Hepatocyte (in vitro differentiated cells): ENCODE results near the gene HSBP1L1. TPM values are rescaled to one million over a fixed set of nuclear protein-coding genes. Genes with fewer than 3 reads are reported as not detected.

Source experiments
- DNase-seq: peaks from one replicate; pipeline ENCODE4 v3.0.0-alpha.2; 2016; ENCODE audit warnings: low spot score
- H2AFZ ChIP-seq: fragments of 200-600 bp; sonication (generic); 2 replicates; pipeline ENCODE4 v1.6.0; 2016; ENCODE audit warnings: antibody characterized with exemption, mild to moderate bottlenecking
- H3K27ac ChIP-seq: fragments of 200-600 bp; sonication (generic); 2 replicates; pipeline ENCODE4 v1.5.1; 2016; ENCODE audit warnings: mild to moderate bottlenecking
- H3K27me3 ChIP-seq: fragments of 200-600 bp; sonication (generic); 2 replicates; pipeline ENCODE4 v1.6.1; 2016
- H3K36me3 ChIP-seq: fragments of 200-600 bp; sonication (generic); replicated peaks from 2 replicates; pipeline ENCODE4 v1.5.1; 2016; ENCODE audit warnings: low read depth; ENCODE audit not compliant: insufficient read depth
- H3K4me1 ChIP-seq: fragments of 200-600 bp; sonication (generic); 2 replicates; pipeline ENCODE4 v1.5.1; 2016; ENCODE audit warnings: mild to moderate bottlenecking, moderate library complexity; ENCODE audit not compliant: insufficient read depth
- H3K4me2 ChIP-seq: fragments of 200-600 bp; sonication (generic); 2 replicates; pipeline ENCODE4 v1.6.0; 2016
- H3K4me3 ChIP-seq: fragments of 200-600 bp; sonication (generic); 2 replicates; pipeline ENCODE4 v1.5.1; 2016; ENCODE audit warnings: mild to moderate bottlenecking
- H3K79me2 ChIP-seq: fragments of 200-600 bp; sonication (generic); 2 replicates; pipeline ENCODE4 v1.6.0; 2017; ENCODE audit warnings: mild to moderate bottlenecking
- H3K9me2 ChIP-seq: fragments of 200-600 bp; sonication (generic); replicated peaks from 2 replicates; pipeline ENCODE4 v1.6.0; 2017; ENCODE audit warnings: mild to moderate bottlenecking; ENCODE audit not compliant: insufficient read depth
- H3K9me3 ChIP-seq: fragments of 200-600 bp; sonication (generic); 2 replicates; pipeline ENCODE4 v1.5.1; 2016; ENCODE audit warnings: low read depth, mild to moderate bottlenecking
- H4K20me1 ChIP-seq: fragments of 200-600 bp; sonication (generic); 2 replicates; pipeline ENCODE4 v1.6.0; 2016; ENCODE audit warnings: mild to moderate bottlenecking; ENCODE audit not compliant: insufficient read depth, poor library complexity, severe bottlenecking
- CTCF ChIP-seq: fragments of 200-600 bp; sonication (generic); IDR thresholded peaks from 2 replicates; pipeline ENCODE4 v1.5.1; 2016; ENCODE audit warnings: antibody characterized with exemption, mild to moderate bottlenecking; ENCODE audit not compliant: poor library complexity
- EZH2 ChIP-seq: fragments of 200-600 bp; sonication (generic); IDR thresholded peaks from 2 replicates; pipeline ENCODE4 v1.6.1; 2016; ENCODE audit warnings: antibody characterized with exemption, mild to moderate bottlenecking, borderline replicate concordance
- EZH2phosphoT487 ChIP-seq: fragments of 200-600 bp; sonication (generic); IDR thresholded peaks from one replicate; pipeline ENCODE4 v1.6.1; 2018; ENCODE audit warnings: antibody characterized with exemption, mild to moderate bottlenecking, low read depth, moderate library complexity; ENCODE audit not compliant: unreplicated experiment, severe bottlenecking
- WGBS: methylation state at CpG from one replicate; pipeline ENCODE4 v1.1.6; 2016; ENCODE audit warnings: low lambda C conversion rate; ENCODE audit errors: missing lambda C conversion rate; 5-methylcytosine and 5-hydroxymethylcytosine counted together
- polyA plus RNA-seq: library from polyadenylated mRNA; unstranded; fragments of >200 nt; fragmentation: Nextera tagmentation; extraction: Ambion mirVana; gene quantifications from 2 replicates; pipeline ENCODE4 v1.2.1, GENCODE V29; 2016
- total RNA-seq: library from RNA; depleted of rRNA; stranded (reverse); fragments of >200 nt; gene quantifications from 2 replicates; pipeline ENCODE4 v1.2.3, GENCODE V29; 2014

HSBP1L1 gene
- total and polyA plus RNA-seq, 2 experiments from 2014 or later: 58.7 to 81.9 TPM

GRCh38 chr18:79926715-79927606, 37.5 kb upstream of the HSBP1L1 start:
- Histone ChIP-seq H3K4me1 (no peaks in the 10 kb centered on the region), H3K9me2 (no peaks in the 10 kb centered on the region), H3K36me3 (peaks cover 6% of the 10 kb centered on the region), H3K4me2 (no peak overlapping the region), H3K4me3 (no peak overlapping the region), H2AFZ (no peak overlapping the region), H3K79me2 (peaks cover 45% of the 10 kb centered on the region), H4K20me1 (no peaks in the 10 kb centered on the region), H3K27ac (no peak overlapping the region), H3K9me3 (peaks cover 28% of the 10 kb centered on the region), H3K27me3 (no peaks in the 10 kb centered on the region)
- WGBS: 91% methylated on average over 21 of the region's 21 CpGs
- DNase-seq: no peak
- TF ChIP-seq EZH2 (no peak), EZH2phosphoT487 (no peak), CTCF (no peak)

GRCh38 chr18:79927607-79928562, 36.6 kb upstream of the HSBP1L1 start:
- peaks cover 6% of the 10 kb centered on the region for H3K36me3 ChIP-seq
- TF ChIP-seq EZH2phosphoT487 (no peak), EZH2 (no peak), CTCF (no peak)
- H4K20me1 ChIP-seq: no peaks in the 10 kb centered on the region
- no peak overlapping the region for H3K4me2 ChIP-seq
- no peak overlapping the region for H3K27ac ChIP-seq
- peaks cover 37% of the 10 kb centered on the region for H3K9me3 ChIP-seq
- WGBS: 94% methylated on average over 25 of the region's 25 CpGs
- H3K4me1 ChIP-seq: no peaks in the 10 kb centered on the region
- no peaks in the 10 kb centered on the region for H3K9me2 ChIP-seq
- H3K79me2 ChIP-seq: peaks cover 54% of the 10 kb centered on the region
- no peak overlapping the region for H2AFZ ChIP-seq
- DNase-seq: no peak
- no peaks in the 10 kb centered on the region for H3K27me3 ChIP-seq
- H3K4me3 ChIP-seq: no peak overlapping the region

- TF ChIP-seq EZH2phosphoT487 (no peak), EZH2 (no peak), CTCF (no peak)
Measured at GRCh38 chr18:79928563-79928960, 35.9 kb upstream of the HSBP1L1 start.

More at GRCh38 chr18:79928563-79928960, 35.9 kb upstream of the HSBP1L1 start:
- Histone ChIP-seq H3K9me3 (peaks cover 38% of the 10 kb centered on the region), H2AFZ (no peak overlapping the region), H3K9me2 (no peaks in the 10 kb centered on the region), H3K27ac (no peak overlapping the region), H3K36me3 (peaks cover 6% of the 10 kb centered on the region), H3K4me1 (no peaks in the 10 kb centered on the region), H3K4me2 (no peak overlapping the region), H3K79me2 (peaks cover 55% of the 10 kb centered on the region), H3K27me3 (no peaks in the 10 kb centered on the region), H3K4me3 (no peak overlapping the region), H4K20me1 (no peaks in the 10 kb centered on the region)
- DNase-seq: no peak
- 97% methylated on average over 9 of the region's 9 CpGs for WGBS
